GM19372 (cell line): ENCODE results near the gene POLG2.
"Not testable (repeated sequence)": the region's sequence is repeated elsewhere in the genome, so short reads cannot be mapped to it uniquely, and the experiment has no call there.

Source experiments
- ATAC-seq: cut with Tn5 transposase; IDR thresholded peaks from one replicate; pipeline ENCODE4 v1.9.1; 2021; ENCODE audit warnings: mild to moderate bottlenecking, low read depth, moderate library complexity; ENCODE audit not compliant: unreplicated experiment

The POLG2 gene

GRCh38 chr17:64491034-64491860 lies 5.6 kb downstream of the POLG2 start:
- no peak for ATAC-seq

- ATAC-seq = no peak
These were observed 8.6 kb downstream of the POLG2 start for GRCh38 chr17:64488301-64488700.

DNA sequence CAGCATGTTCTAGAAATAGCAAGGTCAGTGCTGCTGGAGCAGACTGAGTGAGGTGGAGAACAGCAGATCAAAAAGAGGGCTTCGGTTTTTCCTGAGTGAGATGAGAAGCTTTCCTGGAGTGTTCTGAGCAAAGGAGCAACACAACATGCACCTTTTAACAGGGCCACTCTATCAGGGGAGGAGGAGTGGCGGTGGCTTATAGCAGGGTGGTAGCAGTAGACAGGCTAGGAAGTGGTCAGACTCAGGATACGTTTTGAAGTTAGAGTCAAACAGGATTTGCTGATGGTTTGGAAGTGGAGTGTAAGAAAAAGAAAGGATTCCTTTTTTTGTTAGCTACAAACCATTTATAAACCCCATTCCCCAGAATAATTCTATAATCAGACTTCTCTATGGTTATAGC lies 12.5 kb downstream of the POLG2 start:
- ATAC-seq = no peak

DNA sequence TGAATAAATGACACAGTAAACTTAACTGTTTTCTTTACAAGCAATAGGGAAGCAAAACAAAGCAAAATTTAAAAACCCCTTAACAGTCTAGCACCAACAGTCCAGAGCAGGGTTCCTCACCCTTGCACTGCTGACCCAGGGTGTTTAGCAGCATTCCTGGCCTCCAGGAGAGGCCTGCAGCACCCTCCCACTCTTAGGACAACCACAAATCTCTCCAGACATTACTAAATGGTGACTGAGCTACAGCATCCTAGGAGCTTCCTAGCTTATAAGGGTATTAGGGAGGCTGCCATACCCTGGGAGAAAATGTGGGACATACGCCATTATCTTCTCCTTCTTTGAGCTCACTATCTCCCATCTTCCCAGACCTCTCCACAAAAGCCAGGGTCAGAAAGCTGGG lies 15.9 kb downstream of the POLG2 start:
- no peak for ATAC-seq

- no peak for ATAC-seq
These were observed 19.0 kb downstream of the POLG2 start for GRCh38 chr17:64477849-64478248.

DNA sequence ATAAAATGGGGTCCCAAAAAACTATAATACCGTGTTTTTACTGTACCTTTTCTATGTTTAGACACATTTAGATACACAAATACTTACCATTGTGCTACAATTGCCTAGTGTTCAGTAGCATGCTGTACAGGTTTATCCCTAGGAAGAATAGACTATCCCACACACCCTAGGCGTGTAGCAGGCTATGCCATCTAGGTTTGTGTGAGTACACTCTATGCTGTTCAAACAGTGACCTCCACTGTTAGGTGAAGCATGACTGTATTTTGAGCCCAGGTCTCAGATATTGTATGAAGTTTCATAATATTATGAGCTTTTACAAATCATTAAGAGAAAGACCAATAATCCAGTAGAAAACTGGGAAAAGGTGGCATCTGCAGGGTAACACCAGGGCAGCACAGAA lies 24.3 kb downstream of the POLG2 start:
- no peak for ATAC-seq

GRCh38 chr17:64471440-64471839 lies 25.4 kb downstream of the POLG2 start:
- ATAC-seq = no peak

- ATAC-seq = no peak
These were observed 26.2 kb downstream of the POLG2 start for GRCh38 chr17:64470625-64471024.

DNA sequence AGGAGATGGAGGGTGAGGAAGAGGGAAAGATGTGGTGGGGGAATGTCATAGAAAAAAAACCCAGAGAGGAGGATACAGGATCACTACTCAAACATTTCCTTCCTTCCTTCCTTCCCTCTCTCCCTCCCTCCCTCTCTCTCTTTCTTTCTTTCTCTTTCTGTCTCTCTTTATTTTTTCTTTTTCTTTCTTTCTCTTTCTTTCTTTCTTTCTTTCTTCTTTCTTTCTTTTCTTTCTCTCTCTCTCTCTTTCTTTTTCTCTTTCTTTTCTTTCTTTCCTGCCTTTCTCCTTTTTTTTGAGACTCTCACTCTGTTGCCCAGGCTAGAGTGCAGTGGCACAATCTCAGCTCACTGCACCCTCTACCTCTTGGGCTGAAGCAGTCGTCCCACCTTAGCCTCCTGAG lies 30.0 kb downstream of the POLG2 start:
- ATAC-seq = not testable (repeated sequence)

DNA sequence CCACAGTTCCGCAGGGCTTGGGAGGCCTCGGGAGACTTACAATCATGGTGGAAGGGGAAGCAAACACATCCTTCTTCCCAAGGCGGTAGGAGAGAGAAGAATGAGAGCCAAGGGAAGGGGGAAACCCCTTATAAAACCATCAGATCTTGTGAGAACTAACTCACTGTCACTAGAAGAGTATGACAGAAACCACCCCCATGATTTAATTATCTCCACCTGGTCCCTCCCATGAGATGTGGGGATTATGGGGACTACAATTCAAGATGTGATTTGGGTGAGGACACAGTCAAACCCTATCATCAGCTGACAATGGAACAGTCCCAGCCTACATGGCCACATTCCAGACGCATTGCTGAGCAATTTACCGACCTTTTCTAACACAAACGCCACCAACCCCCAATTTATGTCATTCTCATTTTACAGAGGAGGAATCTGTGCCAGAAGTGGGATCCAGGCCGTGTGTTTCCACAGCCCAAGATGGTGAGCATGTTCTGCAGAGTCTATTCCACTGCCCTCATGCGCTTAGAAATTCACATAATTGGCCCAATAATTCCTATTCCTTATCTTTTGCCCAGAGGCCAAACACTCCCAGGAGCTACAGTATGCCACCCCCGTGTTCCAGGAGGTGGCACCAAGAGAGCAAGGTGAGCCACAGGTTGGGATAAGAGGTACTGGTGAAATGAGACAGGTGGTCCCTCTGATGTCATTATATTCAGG lies 30.7 kb downstream of the POLG2 start:
- ATAC-seq = no peak

- ATAC-seq = no peak
These were observed 35.1 kb downstream of the POLG2 start for GRCh38 chr17:64461788-64462187.

GRCh38 chr17:64460955-64461354 lies 35.9 kb downstream of the POLG2 start:
- ATAC-seq = no peak

DNA sequence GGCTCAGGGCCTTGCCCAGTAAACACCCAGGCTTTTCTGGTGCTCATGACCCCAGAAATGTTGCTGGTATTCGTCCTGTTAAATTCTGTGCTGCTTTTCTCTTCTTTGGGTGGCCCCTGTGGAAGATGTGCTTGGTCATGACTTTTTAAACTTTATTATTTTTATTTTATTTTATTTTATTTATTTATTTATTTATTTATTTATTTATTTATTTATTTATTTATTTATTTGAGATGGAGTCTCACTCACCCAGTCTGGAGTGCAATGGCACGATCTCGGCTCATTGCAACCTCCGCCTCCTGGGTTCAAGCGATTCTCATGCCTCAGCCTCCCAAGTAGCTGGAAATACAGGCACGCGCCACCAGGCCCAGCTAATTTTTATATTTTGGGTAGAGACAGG lies 37.0 kb downstream of the POLG2 start:
- ATAC-seq = not testable (repeated sequence)

DNA sequence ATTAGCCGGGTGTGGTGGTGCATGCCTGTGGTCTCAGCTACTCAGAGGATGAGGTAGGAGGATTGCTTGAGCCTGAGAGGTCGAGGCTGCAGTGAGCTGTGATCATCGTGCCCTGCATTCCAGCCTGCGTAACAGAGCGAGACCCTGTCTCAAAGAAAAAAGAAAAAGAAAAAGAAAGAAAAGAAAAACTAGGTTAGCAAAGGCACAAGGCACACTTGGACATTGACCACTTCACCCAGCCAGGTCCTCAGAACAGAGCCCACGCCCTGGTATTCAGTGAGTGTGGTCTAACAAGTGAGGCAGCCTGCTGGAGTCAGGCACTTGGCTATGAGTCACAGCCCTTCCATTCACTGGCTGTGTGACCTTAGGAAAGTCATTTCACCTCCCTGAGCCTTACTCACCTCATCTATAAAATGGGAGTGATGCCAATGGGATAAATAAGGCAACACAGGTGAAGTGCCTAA lies 37.5 kb downstream of the POLG2 start:
- ATAC-seq = no peak

GRCh38 chr17:64458756-64459155 lies 38.1 kb downstream of the POLG2 start:
- ATAC-seq = no peak

- no peak for ATAC-seq
These were observed 39.7 kb downstream of the POLG2 start for GRCh38 chr17:64457156-64457555.

GRCh38 chr17:64455993-64456885 lies 40.6 kb downstream of the POLG2 start:
- ATAC-seq = no peak

DNA sequence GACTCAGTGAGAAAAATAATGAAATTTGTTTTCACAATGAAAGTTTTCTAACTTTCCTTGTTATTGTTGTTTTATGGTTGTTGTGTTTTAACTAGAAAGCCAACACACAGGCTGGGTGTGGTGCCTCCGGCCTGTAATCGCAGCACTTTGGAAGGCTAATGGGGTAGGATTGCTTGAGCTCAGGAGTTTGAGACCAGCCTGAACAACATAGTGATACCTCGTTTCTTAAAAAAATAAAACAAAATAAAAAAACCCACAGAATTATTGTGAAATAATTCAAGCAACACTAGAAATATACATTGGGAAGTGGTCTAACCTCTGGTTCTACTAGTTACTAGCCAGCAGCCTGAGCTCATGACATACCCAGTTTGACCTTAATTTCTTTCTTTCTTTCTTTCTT lies 47.3 kb downstream of the POLG2 start:
- no peak for ATAC-seq

- no peak for ATAC-seq
These were observed 48.0 kb downstream of the POLG2 start, which contains the start of gene MILR1 for GRCh38 chr17:64448665-64449512. Gene MILR1 (plus strand): TSS chr17:64449115. CDS start chr17:64449169, 54 bp downstream.

DNA sequence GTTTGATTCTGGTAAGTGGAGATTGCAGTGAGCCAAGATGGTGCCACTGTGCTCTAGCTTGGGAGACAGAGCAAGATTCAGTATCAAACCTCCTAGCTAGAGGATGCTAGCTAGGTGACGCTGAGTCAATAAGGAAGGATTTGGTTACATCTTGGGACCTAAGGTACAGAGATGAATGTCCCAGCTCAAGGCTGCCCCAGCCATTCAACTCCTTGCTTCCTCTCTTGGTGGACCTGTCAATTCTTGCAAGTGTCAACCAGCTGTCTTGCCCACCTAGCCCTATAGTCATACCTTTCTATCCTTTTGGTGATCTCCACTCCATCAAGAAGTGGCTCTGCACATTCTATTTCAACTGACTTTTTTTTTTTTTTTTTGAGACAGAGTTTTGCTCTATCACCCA lies 49.3 kb downstream of the POLG2 start:
- ATAC-seq = no peak
